HepG2 (cell line): ENCODE data around the gene GABRR2. TPM values are rescaled to one million over a fixed set of nuclear protein-coding genes. Genes with fewer than 3 reads are reported as not detected.
A peak's percentile ranks its signal among the peaks of the same experiment; 100 is the strongest.

Experiments used
- ATAC-seq: fragments of 200-7000 bp; cut with Tn5 transposase; 3 replicates; pipeline ENCODE4 v1.9.1; 2020; ENCODE audit warnings: mild to moderate bottlenecking, moderate library complexity
- BruUV-seq: library from RNA; stranded (reverse); fragments of 400-500 nt; replicated peaks from 2 replicates; lab custom pipeline; 2021; lab: Mats Ljungman, UMichigan
- CTCF ChIA-PET: fragments of 300-600 bp; formaldehyde crosslinking; extraction: SDS; loops from one replicate; lab custom pipeline; 2021; ENCODE audit warnings: low total read pairs, inconsistent platforms, low intra/inter-chr PET ratio; lab: Yijun Ruan, JAX
- POLR2A ChIA-PET: fragments of 350-600 bp; sonication (Branson Sonifier 250); formaldehyde crosslinking; loops from one replicate; lab custom pipeline; 2020; ENCODE audit warnings: antibody characterized with exemption, inconsistent platforms; lab: Yijun Ruan, JAX
- DNase-seq: peaks from one replicate; pipeline ENCODE4 v3.0.0-alpha.2; 2015; ENCODE audit warnings: low spot score
- FAIRE-seq: peaks from 3 replicates; lab custom pipeline; 2011; peaks lifted over from hg19 to GRCh38; lab: Jason Lieb, UNC
- H2AFZ ChIP-seq: one replicate; pipeline ENCODE4 v1.6.1; 2011; ENCODE audit warnings: low read length, inconsistent platforms
- H3K27ac ChIP-seq: fragments of 300-600 bp; 3 replicates; pipeline ENCODE4 v1.8.0; 2011; ENCODE audit warnings: mixed run types, mild to moderate bottlenecking, mixed read lengths, low read length, inconsistent platforms; ENCODE audit not compliant: insufficient read depth; ENCODE audit errors: extremely low read length
- H3K27me3 ChIP-seq, 2 experiments: fragments of 200-600 bp in 1 of 2; 2 replicates in 1 of 2; 3 replicates in 1 of 2; pipeline versions ENCODE4 v1.6.0 to v1.8.0; 2011; ENCODE audit warnings: low read length in 2 of 2, mild to moderate bottlenecking in 2 of 2, moderate library complexity in 2 of 2, inconsistent platforms in 1 of 2; ENCODE audit not compliant: insufficient read depth in 2 of 2, control insufficient read depth in 1 of 2
- H3K36me3 ChIP-seq, 2 experiments: fragments of 200-600 bp in 1 of 2; replicated peaks in 1 of 2; 2 replicates in 1 of 2; 3 replicates in 1 of 2; pipeline versions ENCODE4 v1.5.1 to v1.8.0; 2011; ENCODE audit warnings: low read length in 2 of 2, inconsistent platforms in 1 of 2; ENCODE audit not compliant: insufficient read depth in 2 of 2, control insufficient read depth in 1 of 2
- H3K4me1 ChIP-seq: 2 replicates; pipeline ENCODE4 v1.5.1; 2012; ENCODE audit warnings: low read length, inconsistent platforms; ENCODE audit not compliant: insufficient read depth
- H3K4me2 ChIP-seq: 2 replicates; pipeline ENCODE4 v1.6.0; 2011; ENCODE audit warnings: low read depth, low read length, inconsistent platforms
- H3K4me3 ChIP-seq, 3 experiments: fragments of 200-600 bp in 1 of 3; sonication (generic), shearing (Covaris generic) in 1 of 3; replicated peaks in 1 of 3; 2 replicates each; pipeline ENCODE4 v1.5.1; 2011 to 2016; ENCODE audit warnings: low read length in 3 of 3, inconsistent platforms in 2 of 3, low read depth in 2 of 3, mild to moderate bottlenecking in 2 of 3, control low read depth in 1 of 3, mixed read lengths in 1 of 3; ENCODE audit not compliant: insufficient read depth in 1 of 3
- H3K79me2 ChIP-seq: one replicate; pipeline ENCODE4 v1.6.1; 2011; ENCODE audit warnings: low read length, inconsistent platforms; ENCODE audit not compliant: insufficient read depth
- H3K9ac ChIP-seq: 2 replicates; pipeline ENCODE4 v1.6.0; 2011; ENCODE audit warnings: mild to moderate bottlenecking, low read depth, low read length, inconsistent platforms; ENCODE audit not compliant: insufficient read depth
- H3K9me3 ChIP-seq: 2 replicates; pipeline ENCODE4 v1.5.1; 2012; ENCODE audit warnings: mild to moderate bottlenecking, low read length
- H4K20me1 ChIP-seq: 2 replicates; pipeline ENCODE4 v1.6.0; 2011; ENCODE audit warnings: inconsistent platforms, mild to moderate bottlenecking, low read length, moderate library complexity; ENCODE audit not compliant: insufficient read depth
- CBX1 ChIP-seq: IDR thresholded peaks from one replicate; pipeline ENCODE4 v1.6.1; 2016; ENCODE audit warnings: antibody characterized with exemption, low read depth
- CEBPB ChIP-seq: IDR thresholded peaks from 2 replicates; pipeline ENCODE4 v1.6.1; 2011; ENCODE audit warnings: low read depth, low read length, improper control_type of control experiment, borderline replicate concordance
- FOSL2 ChIP-seq: sonication (generic); formaldehyde crosslinking; IDR thresholded peaks from 2 replicates; pipeline ENCODE4 v1.4.0; 2020; ENCODE audit warnings: missing genetic modification reagents
- GABPA ChIP-seq, 2 experiments: IDR thresholded peaks; 2 replicates each; pipeline ENCODE4 v1.6.1; 2011 to 2016; ENCODE audit warnings: low read depth in 2 of 2, low read length in 1 of 2, missing biosample characterization in 1 of 2, missing genetic modification characterization in 1 of 2
- HOXA9 ChIP-seq: sonication (generic); formaldehyde crosslinking; IDR thresholded peaks from 2 replicates; pipeline ENCODE4 v1.8.1; 2022; ENCODE audit warnings: missing genetic modification reagents, mild to moderate bottlenecking, moderate library complexity, borderline replicate concordance
- KDM5B ChIP-seq: sonication (generic); formaldehyde crosslinking; IDR thresholded peaks from 2 replicates; pipeline ENCODE4 v1.4.0; 2020; ENCODE audit warnings: missing genetic modification reagents, mild to moderate bottlenecking, borderline replicate concordance
- NR2F6 ChIP-seq, 2 experiments: IDR thresholded peaks; 2 replicates each; pipeline ENCODE4 v1.6.1; 2016; ENCODE audit warnings: antibody characterized with exemption in 1 of 2, mild to moderate bottlenecking in 1 of 2
- POLR2A ChIP-seq, 2 experiments: IDR thresholded peaks; 2 replicates each; pipeline ENCODE4 v1.6.1; 2011; ENCODE audit warnings: low read depth in 2 of 2, low read length in 2 of 2, mild to moderate bottlenecking in 1 of 2, moderate library complexity in 1 of 2; ENCODE audit not compliant: insufficient read depth in 1 of 2
- SOX6 ChIP-seq, 2 experiments: fragments of 450-650 bp in 1 of 2; sonication (generic) in 1 of 2; formaldehyde crosslinking in 1 of 2; IDR thresholded peaks; 2 replicates each; pipeline versions ENCODE4 v1.4.0 to v1.6.1; 2017 to 2020; ENCODE audit warnings: antibody characterized with exemption in 1 of 2, mild to moderate bottlenecking in 1 of 2, missing genetic modification reagents in 1 of 2
- SP4 ChIP-seq: sonication (generic); formaldehyde crosslinking; IDR thresholded peaks from 2 replicates; pipeline ENCODE4 v1.8.1; 2023; ENCODE audit warnings: mild to moderate bottlenecking, missing genetic modification reagents
- TEAD3 ChIP-seq: optimal IDR thresholded peaks from 2 replicates; pipeline ENCODE3; 2016; ENCODE audit warnings: borderline replicate concordance
- ZNF24 ChIP-seq: fragments of 450-650 bp; IDR thresholded peaks from 2 replicates; pipeline ENCODE4 v1.6.1; 2017; ENCODE audit warnings: antibody characterized with exemption, mild to moderate bottlenecking
- ZNF484 ChIP-seq: sonication (generic); formaldehyde crosslinking; IDR thresholded peaks from 2 replicates; pipeline ENCODE4 v1.5.1; 2020; ENCODE audit warnings: mild to moderate bottlenecking, low read depth, missing genetic modification reagents, borderline replicate concordance
- ZNF777 ChIP-seq: sonication (generic); formaldehyde crosslinking; IDR thresholded peaks from 2 replicates; pipeline ENCODE4 v1.4.0; 2020; ENCODE audit warnings: missing genetic modification reagents
- WGBS: methylation state at CpG from one replicate; pipeline ENCODE4 v1.1.6; 2017; ENCODE audit warnings: low lambda C conversion rate; 5-methylcytosine and 5-hydroxymethylcytosine counted together
- in situ Hi-C: cut with HindIII; loops from 2 replicates; pipeline ENCODE4 v1.10.0; 2017; ENCODE audit warnings: low pct_unique_long_range_greater_than_20kb; ENCODE audit not compliant: extremely low pct_ligation_motif_present
- intact Hi-C: fragments of 100-400 bp; cut with micrococcal nuclease; formaldehyde crosslinking; loops from one replicate; pipeline ENCODE4 v1.10.0; 2022; ENCODE audit not compliant: unreplicated experiment
- polyA plus RNA-seq, 8 experiments: library from polyadenylated mRNA; depleted of rRNA in 3 of 8; stranded (reverse) in 7 of 8; unstranded in 1 of 8; fragments of >200 nt; fragmentation: Illumina TruSeq in 4 of 8; extraction: Trizol in 4 of 8; gene quantifications; 2 replicates each; pipeline versions ENCODE4 v1.2.1 to v1.2.3, GENCODE V29; 2011 to 2016; ENCODE audit warnings: low read depth in 4 of 8, missing spikeins in 1 of 8, mixed read lengths in 1 of 8; ENCODE audit not compliant: insufficient read depth in 1 of 8
- total RNA-seq, 5 experiments: library from RNA; depleted of rRNA; stranded (reverse); fragments of >200 nt; fragmentation: Illumina TruSeq; extraction: Trizol; gene quantifications; 2 replicates each; pipeline ENCODE4 v1.2.3, GENCODE V29; 2016; ENCODE audit warnings: low read depth in 1 of 5
- TF ChIP-seq, protein P1 (sequence below): sonication (generic); formaldehyde crosslinking; IDR thresholded peaks from 2 replicates; pipeline ENCODE4 v1.8.0; 2022; ENCODE audit warnings: missing genetic modification reagents, low read depth, mild to moderate bottlenecking, borderline replicate concordance
- TF ChIP-seq, protein P2 (sequence below): sonication (generic); formaldehyde crosslinking; IDR thresholded peaks from 2 replicates; pipeline ENCODE4 v1.5.1; 2020; ENCODE audit warnings: missing genetic modification reagents, mild to moderate bottlenecking, borderline replicate concordance
- TF ChIP-seq, protein P3 (sequence below): fragments of 450-650 bp; IDR thresholded peaks from 2 replicates; pipeline ENCODE4 v1.6.1; 2017

The GABRR2 gene
- total and polyA plus RNA-seq, 2 of the 13 experiments (the other 11 are each of a cell fraction or from before 2014, with no cell fraction given), result 0.13 TPM; not detected in 1

DNA sequence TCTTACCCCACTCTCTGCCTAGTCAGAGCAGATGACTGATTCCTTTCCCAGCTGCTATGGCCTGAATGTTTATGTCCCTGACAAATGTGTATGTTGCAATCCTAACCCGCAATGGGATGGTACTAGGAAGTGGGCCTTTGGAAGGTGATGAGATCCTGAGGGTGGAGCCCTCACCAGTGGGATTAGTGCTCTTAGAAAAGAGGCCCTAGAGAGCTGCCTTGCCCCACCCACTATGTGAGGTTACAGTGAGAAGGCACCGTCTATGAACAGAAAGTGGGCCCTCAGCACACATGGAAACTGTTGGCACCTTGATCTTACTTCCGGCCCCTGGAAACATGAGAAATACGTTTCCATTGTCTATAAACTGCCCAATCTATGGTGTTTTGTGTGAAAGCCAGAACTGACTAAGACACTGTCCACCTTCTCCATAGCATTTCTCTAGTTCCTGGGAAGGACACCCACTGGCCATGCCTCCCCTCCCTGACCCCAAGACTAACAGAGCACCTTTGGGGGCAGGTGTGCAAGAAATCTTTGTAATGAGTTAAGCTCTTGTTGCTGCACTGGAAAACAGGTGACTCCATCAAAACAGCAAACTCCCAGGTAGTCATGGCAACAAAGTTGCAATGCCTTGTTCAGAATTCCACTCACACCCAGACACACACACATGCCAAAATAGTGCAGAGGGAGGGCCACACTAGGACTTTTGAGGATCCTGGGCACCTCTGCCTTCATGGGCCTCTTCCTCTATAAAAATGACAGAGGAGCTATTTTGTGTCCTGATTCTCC, 16.2 kb downstream of the GABRR2 start (continued):
- TF ChIP-seq, protein P1, sequence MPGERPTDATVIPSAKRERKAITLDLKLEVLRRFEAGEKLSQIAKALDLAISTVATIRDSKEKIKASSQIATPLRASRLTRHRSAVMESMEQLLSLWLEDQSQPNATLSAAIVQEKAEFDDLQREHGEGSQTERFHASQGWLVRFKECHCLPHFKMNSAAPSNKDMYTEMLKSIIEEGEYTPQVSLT (CRISPR knock-in tag), result no peak
- no peak for TF ChIP-seq GABPA (IDR thresholded peaks at IDR 0.05; ENCODE audit: low read depth, low read length)
- TF ChIP-seq GABPA (CRISPR knock-in tag; IDR thresholded peaks at IDR 0.05; ENCODE audit: low read depth), result peak; percentile 28; the same call in 1 of the 2 replicates
- no peak for TF ChIP-seq SOX6 (IDR thresholded peaks at IDR 0.05)
- TF ChIP-seq SOX6 (CRISPR knock-in tag; IDR thresholded peaks at IDR 0.05), result peak; percentile 43; the same call in 1 of the 2 replicates
- TF ChIP-seq SP4 (CRISPR knock-in tag), result no peak
- TF ChIP-seq POLR2A (IDR thresholded peaks at IDR 0.05; ENCODE audit: insufficient read depth in 1 of 2, low read depth in 2 of 2, low read length in 2 of 2), result no peak
- peak; percentile 26 for TF ChIP-seq TEAD3
- peak; percentile 91 for TF ChIP-seq CEBPB
- TF ChIP-seq, all 625 proteins: peak for 10

DNA sequence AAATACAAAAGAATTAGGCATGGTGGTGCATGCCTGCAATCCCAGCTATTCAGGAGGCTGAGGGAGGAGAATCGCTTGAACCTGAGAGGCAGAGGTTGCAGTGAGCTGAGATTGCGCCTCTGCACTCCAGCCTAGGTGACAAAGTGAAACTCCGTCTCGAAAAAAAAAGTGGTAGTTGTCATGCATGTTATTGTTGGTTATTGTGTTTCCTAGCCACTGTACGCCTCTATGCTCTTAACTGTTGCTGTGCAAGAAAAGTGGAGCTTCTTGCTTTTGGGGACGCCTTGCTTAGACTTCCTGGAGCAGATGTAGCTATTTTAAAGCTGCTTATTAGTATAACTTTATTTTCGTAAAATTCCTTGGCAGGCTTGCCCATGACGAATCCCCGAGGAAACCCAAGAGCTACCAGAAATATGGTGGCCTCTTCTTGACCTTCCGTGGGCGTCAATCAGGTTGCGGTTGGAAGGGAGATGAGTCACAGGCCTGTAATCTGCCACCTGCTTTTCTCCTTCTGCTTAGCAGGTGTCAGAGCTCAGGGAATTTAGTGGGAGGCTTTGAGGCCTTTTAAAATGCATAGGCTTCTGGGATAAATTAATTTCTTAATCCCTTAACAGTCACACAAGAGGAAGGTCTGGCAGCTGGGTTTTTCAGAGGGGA, 17.3 kb downstream of the GABRR2 start:
- no peaks in the 10 kb centered on the region for H3K79me2 ChIP-seq
- H3K9ac ChIP-seq, result no peak overlapping the region
- no peaks in the 10 kb centered on the region for H3K9me3 ChIP-seq
- BruUV-seq, result no TSS peak
- H3K36me3 ChIP-seq, result no peaks in the 10 kb centered on the region
- no peak overlapping the region for H3K4me3 ChIP-seq
- peak; percentile 21; the same call in 1 of the 3 replicates for ATAC-seq
- peak; percentile 47 for DNase-seq
- H3K27ac ChIP-seq, result no peak overlapping the region
- peak overlapping the region; percentile 42; the same call in 1 of the 2 replicates for H3K4me2 ChIP-seq
- WGBS, result 16% methylated on average over 12 of the region's 12 CpGs
- FAIRE-seq, result no peak
- in situ Hi-C loops (no loop called here), intact Hi-C loops (no loop called here)
- no peaks in the 10 kb centered on the region for H4K20me1 ChIP-seq
- H2AFZ ChIP-seq, result no peak overlapping the region
- ChIA-PET POLR2A (no interaction called here), CTCF (no interaction called here)
- peaks cover 17% of the 10 kb centered on the region for H3K4me1 ChIP-seq
- H3K27me3 ChIP-seq, result peaks cover 0 to 1% of the 10 kb centered on the region in 2 experiments; a peak in 1 of 5 replicates
- peak; percentile 88 for TF ChIP-seq FOSL2 (CRISPR knock-in tag)
- no peak for TF ChIP-seq ZNF777
- TF ChIP-seq HOXA9 (CRISPR knock-in tag), result no peak
- TF ChIP-seq ZNF484 (CRISPR knock-in tag), result no peak
- TF ChIP-seq ZNF24, result no peak
- TF ChIP-seq KDM5B, result no peak
- TF ChIP-seq, protein P2, sequence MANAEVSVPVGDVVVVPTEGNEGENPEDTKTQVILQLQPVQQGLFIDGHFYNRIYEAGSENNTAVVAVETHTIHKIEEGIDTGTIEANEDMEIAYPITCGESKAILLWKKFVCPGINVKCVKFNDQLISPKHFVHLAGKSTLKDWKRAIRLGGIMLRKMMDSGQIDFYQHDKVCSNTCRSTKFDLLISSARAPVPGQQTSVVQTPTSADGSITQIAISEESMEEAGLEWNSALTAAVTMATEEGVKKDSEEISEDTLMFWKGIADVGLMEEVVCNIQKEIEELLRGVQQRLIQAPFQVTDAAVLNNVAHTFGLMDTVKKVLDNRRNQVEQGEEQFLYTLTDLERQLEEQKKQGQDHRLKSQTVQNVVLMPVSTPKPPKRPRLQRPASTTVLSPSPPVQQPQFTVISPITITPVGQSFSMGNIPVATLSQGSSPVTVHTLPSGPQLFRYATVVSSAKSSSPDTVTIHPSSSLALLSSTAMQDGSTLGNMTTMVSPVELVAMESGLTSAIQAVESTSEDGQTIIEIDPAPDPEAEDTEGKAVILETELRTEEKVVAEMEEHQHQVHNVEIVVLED (CRISPR knock-in tag), result no peak
- TF ChIP-seq, protein P3, sequence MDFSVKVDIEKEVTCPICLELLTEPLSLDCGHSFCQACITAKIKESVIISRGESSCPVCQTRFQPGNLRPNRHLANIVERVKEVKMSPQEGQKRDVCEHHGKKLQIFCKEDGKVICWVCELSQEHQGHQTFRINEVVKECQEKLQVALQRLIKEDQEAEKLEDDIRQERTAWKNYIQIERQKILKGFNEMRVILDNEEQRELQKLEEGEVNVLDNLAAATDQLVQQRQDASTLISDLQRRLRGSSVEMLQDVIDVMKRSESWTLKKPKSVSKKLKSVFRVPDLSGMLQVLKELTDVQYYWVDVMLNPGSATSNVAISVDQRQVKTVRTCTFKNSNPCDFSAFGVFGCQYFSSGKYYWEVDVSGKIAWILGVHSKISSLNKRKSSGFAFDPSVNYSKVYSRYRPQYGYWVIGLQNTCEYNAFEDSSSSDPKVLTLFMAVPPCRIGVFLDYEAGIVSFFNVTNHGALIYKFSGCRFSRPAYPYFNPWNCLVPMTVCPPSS, result no peak
- TF ChIP-seq NR2F6 (IDR thresholded peaks at IDR 0.05), result no peak
- TF ChIP-seq NR2F6 (CRISPR knock-in tag; IDR thresholded peaks at IDR 0.05), result peak; percentile 25; the same call in 1 of the 2 replicates
- TF ChIP-seq CBX1, result no peak
